HUES64 (cell line): Measurements from ENCODE around the gene PRM2.

Experiments
- H3K27ac ChIP-seq: 2 replicates; pipeline ENCODE4 v1.7.0; 2013; ENCODE audit warnings: low read depth, low read length, inconsistent platforms
- H3K27me3 ChIP-seq: 2 replicates; pipeline ENCODE4 v1.6.1; 2013; ENCODE audit warnings: mild to moderate bottlenecking, low read length; ENCODE audit not compliant: insufficient read depth
- H3K36me3 ChIP-seq: 2 replicates; pipeline ENCODE4 v1.6.1; 2013; ENCODE audit warnings: mild to moderate bottlenecking, low read length; ENCODE audit not compliant: insufficient read depth
- H3K4me1 ChIP-seq: 2 replicates; pipeline ENCODE4 v1.6.1; 2013; ENCODE audit warnings: mild to moderate bottlenecking, low read length, moderate library complexity; ENCODE audit not compliant: insufficient read depth
- H3K4me3 ChIP-seq: 2 replicates; pipeline ENCODE4 v1.5.1; 2013; ENCODE audit warnings: mild to moderate bottlenecking, low read length, moderate library complexity
- H3K9ac ChIP-seq: 2 replicates; pipeline ENCODE4 v1.6.1; 2013; ENCODE audit warnings: mild to moderate bottlenecking, low read depth, low read length
- H3K9me3 ChIP-seq: 2 replicates; pipeline ENCODE4 v1.6.1; 2013; ENCODE audit warnings: low read depth, low read length; ENCODE audit not compliant: insufficient read depth
- WGBS: fragments of 150-250, 120-280 bp; methylation state at CpG from one replicate; pipeline ENCODE4 v1.1.7; 2013; ENCODE audit warnings: missing lambda C conversion rate; 5-methylcytosine and 5-hydroxymethylcytosine counted together

The PRM2 gene

GRCh38 chr16:11278681-11279628 is 2.7 kb upstream of the PRM2 start:
- Histone ChIP-seq H3K27me3 (no peaks in the 10 kb centered on the region), H3K9me3 (no peaks in the 10 kb centered on the region), H3K9ac (no peak overlapping the region), H3K4me3 (no peak overlapping the region), H3K27ac (no peak overlapping the region), H3K4me1 (peaks cover 2% of the 10 kb centered on the region; the same call in 1 of the 2 replicates), H3K36me3 (no peaks in the 10 kb centered on the region)
- 91% methylated on average over 7 of the region's 7 CpGs for WGBS

- H3K4me1 ChIP-seq: peaks cover 6% of the 10 kb centered on the region; the same call in 1 of the 2 replicates
- 95% methylated on average over 12 of the region's 12 CpGs for WGBS
- no peak overlapping the region for H3K4me3 ChIP-seq
- H3K27ac ChIP-seq: no peak overlapping the region
- H3K27me3 ChIP-seq: no peaks in the 10 kb centered on the region
- no peaks in the 10 kb centered on the region for H3K36me3 ChIP-seq
- H3K9me3 ChIP-seq: no peaks in the 10 kb centered on the region
- H3K9ac ChIP-seq: no peak overlapping the region
These were observed 1.5 kb upstream of the PRM2 start for GRCh38 chr16:11277607-11278337.

GRCh38 chr16:11276896-11277593 is 765 bp upstream of the PRM2 start:
- no peaks in the 10 kb centered on the region for H3K9me3 ChIP-seq
- H3K27ac ChIP-seq: no peak overlapping the region
- peaks cover 6% of the 10 kb centered on the region; the same call in 1 of the 2 replicates for H3K4me1 ChIP-seq
- 94% methylated on average over 11 of the region's 11 CpGs for WGBS
- no peak overlapping the region for H3K9ac ChIP-seq
- H3K4me3 ChIP-seq: no peak overlapping the region
- H3K27me3 ChIP-seq: no peaks in the 10 kb centered on the region
- H3K36me3 ChIP-seq: no peaks in the 10 kb centered on the region

GRCh38 chr16:11274964-11275363 is 1.3 kb downstream of the PRM2 start:
- H3K4me3 ChIP-seq: no peak overlapping the region
- 95% methylated on average over 7 of the region's 7 CpGs for WGBS
- H3K36me3 ChIP-seq: no peaks in the 10 kb centered on the region
- H3K4me1 ChIP-seq: peaks cover 6% of the 10 kb centered on the region; the same call in 1 of the 2 replicates
- no peak overlapping the region for H3K27ac ChIP-seq
- no peaks in the 10 kb centered on the region for H3K27me3 ChIP-seq
- H3K9ac ChIP-seq: no peak overlapping the region
- H3K9me3 ChIP-seq: no peaks in the 10 kb centered on the region

GRCh38 chr16:11273721-11274324 is 2.5 kb downstream of the PRM2 start:
- Histone ChIP-seq H3K9me3 (no peaks in the 10 kb centered on the region), H3K36me3 (no peaks in the 10 kb centered on the region), H3K27me3 (no peaks in the 10 kb centered on the region), H3K4me3 (no peak overlapping the region), H3K9ac (no peak overlapping the region; the same call in 1 of the 2 replicates), H3K4me1 (peaks cover 6% of the 10 kb centered on the region; the same call in 1 of the 2 replicates), H3K27ac (0 out of 2 replicates have a peak overlapping the region, but pooled peaks have one; percentile 35)
- WGBS: 48% methylated on average over 2 of the region's 3 CpGs

- WGBS: 84% methylated on average over 30 of the region's 30 CpGs
- H3K9me3 ChIP-seq: no peaks in the 10 kb centered on the region
- no peaks in the 10 kb centered on the region for H3K36me3 ChIP-seq
- H3K27me3 ChIP-seq: no peaks in the 10 kb centered on the region
- H3K4me3 ChIP-seq: no peak within 1 kb of the TSS
- H3K27ac ChIP-seq: 0 out of 2 replicates have a peak within 1 kb of the TSS, but pooled peaks have one; percentile 35
- H3K4me1 ChIP-seq: peaks cover 6% of the 10 kb centered on the region; the same call in 1 of the 2 replicates
- no peak within 1 kb of the TSS; the same call in 1 of the 2 replicates for H3K9ac ChIP-seq
These were observed 3.2 kb downstream of the PRM2 start, which contains the start of gene PRM3 for GRCh38 chr16:11272921-11273720. PRM3 (minus strand) TSS chr16:11273629; CDS start chr16:11273595, 34 bp downstream.

- H3K4me1 ChIP-seq: peaks cover 6% of the 10 kb centered on the region; the same call in 1 of the 2 replicates
- H3K9me3 ChIP-seq: no peaks in the 10 kb centered on the region
- H3K4me3 ChIP-seq: no peak overlapping the region
- no peaks in the 10 kb centered on the region for H3K36me3 ChIP-seq
- no peak overlapping the region for H3K27ac ChIP-seq
- H3K27me3 ChIP-seq: no peaks in the 10 kb centered on the region
- WGBS: 93% methylated on average over 6 of the region's 6 CpGs
- H3K9ac ChIP-seq: no peak overlapping the region
These were observed 3.8 kb downstream of the PRM2 start for GRCh38 chr16:11272484-11272883.

GRCh38 chr16:11271610-11272009 is 4.7 kb downstream of the PRM2 start:
- WGBS: 96% methylated on average over 10 of the region's 10 CpGs
- Histone ChIP-seq H3K9me3 (no peaks in the 10 kb centered on the region), H3K27me3 (no peaks in the 10 kb centered on the region), H3K27ac (no peak overlapping the region), H3K4me3 (no peak overlapping the region), H3K9ac (no peak overlapping the region), H3K36me3 (no peaks in the 10 kb centered on the region), H3K4me1 (peaks cover 6% of the 10 kb centered on the region; the same call in 1 of the 2 replicates)

GRCh38 chr16:11270602-11271162 is 5.6 kb downstream of the PRM2 start:
- Histone ChIP-seq H3K4me3 (no peak overlapping the region), H3K4me1 (peaks cover 6% of the 10 kb centered on the region; the same call in 1 of the 2 replicates), H3K27me3 (no peaks in the 10 kb centered on the region), H3K9me3 (no peaks in the 10 kb centered on the region), H3K9ac (no peak overlapping the region), H3K36me3 (no peaks in the 10 kb centered on the region), H3K27ac (no peak overlapping the region)
- WGBS: 100% methylated on average over 2 of the region's 2 CpGs
